ENCODE data around the gene GPD2.

- no peak for TF ChIP-seq CTCF (IDR thresholded peaks at IDR 0.05; ENCODE audit: low read length)
- no peak for TF ChIP-seq EZH2 (optimal IDR thresholded peaks at IDR 0.05; ENCODE audit: low read depth, low read length)
- TF ChIP-seq EZH2phosphoT487 (IDR thresholded peaks at IDR 0.05; ENCODE audit: low read length) = no peak
Observed at GRCh38 chr2:156540706-156541105, 104.5 kb downstream of the GPD2 start.

Data from MM.1S (cell line).